GM12873 (cell line): ENCODE data around the gene DCC.

Source experiments
- CTCF ChIP-seq: IDR thresholded peaks from 2 replicates; pipeline ENCODE4 v1.5.1; 2012; ENCODE audit warnings: low read depth, mild to moderate bottlenecking, moderate library complexity, low read length, control low read depth; ENCODE audit not compliant: insufficient read depth; ENCODE audit errors: missing control alignments

DCC gene

GRCh38 chr18:53117851-53118250 lies 777.9 kb downstream of the DCC start:
- TF ChIP-seq CTCF = no peak

GRCh38 chr18:53126210-53126609 lies 786.2 kb downstream of the DCC start:
- TF ChIP-seq CTCF = no peak

GRCh38 chr18:53131001-53131400 lies 791.0 kb downstream of the DCC start:
- TF ChIP-seq CTCF = no peak

GRCh38 chr18:53134711-53135110 lies 794.7 kb downstream of the DCC start:
- no peak for TF ChIP-seq CTCF

DNA sequence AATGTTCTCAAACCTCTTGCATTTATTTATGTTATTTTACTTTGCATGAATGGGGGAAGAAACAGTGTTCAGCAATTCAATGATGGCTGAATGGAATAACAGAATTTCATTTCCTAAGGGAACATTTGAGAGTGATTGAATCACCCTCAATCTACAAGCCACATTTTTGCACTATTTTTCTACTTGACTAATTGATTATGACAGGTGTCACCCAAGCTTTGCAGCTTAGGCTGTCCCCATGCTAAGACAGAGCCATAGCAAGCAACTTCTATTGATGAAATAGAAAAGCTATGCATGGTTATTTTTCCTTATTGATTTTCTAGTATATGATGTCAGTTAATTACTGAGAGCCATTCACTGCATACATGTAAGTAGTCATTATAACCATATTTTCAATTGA lies 795.7 kb downstream of the DCC start:
- TF ChIP-seq CTCF = no peak

GRCh38 chr18:53139746-53140500 lies 799.9 kb downstream of the DCC start:
- no peak for TF ChIP-seq CTCF

GRCh38 chr18:53142005-53142404 lies 802.0 kb downstream of the DCC start:
- TF ChIP-seq CTCF = no peak
